Left colon (tissue), 2 donors: ENCODE data around the gene GNPAT. TPM values are rescaled to one million over a fixed set of nuclear protein-coding genes. Genes with fewer than 3 reads are reported as not detected.
"Not testable (repeated sequence)": the region's sequence is repeated elsewhere in the genome, so short reads cannot be mapped to it uniquely, and the experiment has no call there.

Experiments used
- ATAC-seq: fragments of 200-7000 bp; cut with Tn5 transposase; one replicate; pipeline ENCODE4 v1.9.1; 2020; ENCODE audit warnings: mild to moderate bottlenecking, moderate library complexity
- DNase-seq, 2 donors: peaks; one replicate each; pipeline ENCODE4 v3.0.0-alpha.2; 2020
- intact Hi-C, 2 donors: fragments of 100-400 bp; cut with DNase I in 1 of 2; cut with micrococcal nuclease in 1 of 2; formaldehyde crosslinking; loops; one replicate each; pipeline versions ENCODE4 v1.11.2 to v1.14.0; 2022; cut with DNase I, micrococcal nuclease
- total RNA-seq, 2 donors: library from RNA; stranded (reverse); fragmentation: NEBNext Ultra II Directional; extraction: Animal tissue kit (Norgen Biotek cat#: 25700); gene quantifications; one replicate each; pipeline ENCODE4 v1.2.1, GENCODE V29; 2021
- donor health status: DM: no; HTN: no; CAD: no.
- donor health status: DM: yes; HTN: yes; CAD: no.

GNPAT gene
- total RNA-seq, 2 donors from 2014 or later: 30.4 to 30.6 TPM

DNA sequence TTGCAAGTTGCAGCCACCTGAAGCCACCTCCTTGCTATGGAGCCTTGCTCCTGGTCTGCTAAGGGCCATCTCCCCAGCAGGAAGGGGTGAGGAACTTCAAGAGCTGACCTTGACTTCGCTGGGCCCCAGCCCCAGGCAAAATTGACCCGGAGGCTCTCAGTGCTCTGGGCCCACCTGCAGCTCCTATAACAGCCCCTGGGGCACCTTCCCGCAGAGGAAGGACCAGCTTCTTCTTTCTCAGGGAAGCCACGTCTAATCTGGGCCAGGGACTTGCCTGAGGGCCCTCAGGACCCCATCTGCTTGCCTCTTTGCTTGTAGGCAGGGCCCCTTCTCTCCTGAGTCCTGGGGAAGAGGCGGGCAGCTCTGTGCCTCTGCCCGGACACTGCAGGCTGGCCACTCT is 30.9 kb upstream of the GNPAT start:
- intact Hi-C loops: loop anchor here in 1 of 2 donors (10.0 kb wide), 1 partner anchor 295 kb away; no protein-coding TSS in a partner anchor
- DNase-seq (no peak), ATAC-seq (no peak)

DNA sequence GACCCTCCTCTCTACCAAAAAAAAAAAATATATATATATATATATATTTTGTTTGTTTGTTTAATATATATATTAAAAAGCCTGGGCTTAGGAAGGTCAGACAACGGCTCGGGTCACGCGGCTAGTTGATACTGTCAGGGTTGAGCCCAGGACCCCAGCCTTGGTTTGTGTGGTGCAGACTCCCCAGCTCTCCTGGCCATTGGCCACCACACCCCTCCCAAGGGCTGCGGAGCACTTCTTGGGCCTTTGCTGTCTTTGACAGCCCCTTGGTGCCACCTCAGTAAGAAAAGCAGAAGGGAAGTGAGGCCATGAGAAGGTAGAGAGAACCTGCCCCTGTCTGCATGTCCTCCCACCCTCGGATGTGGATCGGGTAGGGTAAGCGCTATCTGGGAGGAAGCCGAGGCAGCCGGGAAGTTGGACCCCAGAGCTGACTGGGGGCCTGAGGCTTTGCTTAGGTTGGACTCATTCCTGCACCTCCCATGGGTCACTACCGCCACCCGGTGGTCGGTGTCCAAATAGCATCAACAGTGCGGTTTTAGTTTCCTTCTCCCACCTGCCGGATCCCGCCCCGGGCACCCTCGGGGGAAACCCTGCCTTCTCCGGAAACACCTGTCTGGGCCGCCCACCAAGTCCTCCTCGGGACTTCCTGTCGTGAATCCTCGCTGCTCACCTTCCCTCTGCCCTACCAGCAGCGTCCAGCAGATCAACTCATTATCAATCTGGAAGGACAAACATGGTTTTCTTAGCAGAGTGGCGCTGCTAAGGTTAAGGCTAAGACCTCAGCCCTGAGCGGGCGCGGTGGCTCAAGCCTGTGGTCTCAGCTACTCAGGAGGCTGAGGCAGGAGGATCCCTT is 29.8 kb upstream of the GNPAT start:
- DNase-seq: peak; percentile 84 to 91
- intact Hi-C loops: loop anchor here in 1 of 2 donors (10.0 kb wide), 1 partner anchor 296 kb away; no protein-coding TSS in a partner anchor
- ATAC-seq: peak; percentile 86

DNA sequence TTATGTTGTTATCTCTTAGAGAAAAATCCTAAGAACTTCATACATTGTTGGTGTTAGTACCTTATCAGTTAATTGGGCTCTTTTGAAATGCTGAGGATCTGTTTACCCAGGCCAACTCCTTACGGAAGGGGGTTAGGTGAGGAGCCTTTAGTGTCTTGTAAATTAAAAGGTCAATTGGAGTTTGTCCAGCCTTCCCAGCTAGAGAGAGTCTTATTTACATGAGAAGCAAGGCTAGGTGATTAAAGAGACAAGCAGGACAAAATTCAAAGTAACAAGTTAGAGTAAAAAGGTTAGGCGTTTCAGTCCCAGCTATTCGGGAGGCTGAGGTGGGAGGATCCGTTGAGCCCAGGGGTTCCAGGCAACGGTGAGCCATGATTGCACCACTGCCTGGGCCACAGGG is 28.7 kb upstream of the GNPAT start:
- intact Hi-C loops: loop anchor here in 1 of 2 donors (10.0 kb wide), 1 partner anchor 298 kb away; no protein-coding TSS in a partner anchor
- peak; percentile 53 for ATAC-seq

DNA sequence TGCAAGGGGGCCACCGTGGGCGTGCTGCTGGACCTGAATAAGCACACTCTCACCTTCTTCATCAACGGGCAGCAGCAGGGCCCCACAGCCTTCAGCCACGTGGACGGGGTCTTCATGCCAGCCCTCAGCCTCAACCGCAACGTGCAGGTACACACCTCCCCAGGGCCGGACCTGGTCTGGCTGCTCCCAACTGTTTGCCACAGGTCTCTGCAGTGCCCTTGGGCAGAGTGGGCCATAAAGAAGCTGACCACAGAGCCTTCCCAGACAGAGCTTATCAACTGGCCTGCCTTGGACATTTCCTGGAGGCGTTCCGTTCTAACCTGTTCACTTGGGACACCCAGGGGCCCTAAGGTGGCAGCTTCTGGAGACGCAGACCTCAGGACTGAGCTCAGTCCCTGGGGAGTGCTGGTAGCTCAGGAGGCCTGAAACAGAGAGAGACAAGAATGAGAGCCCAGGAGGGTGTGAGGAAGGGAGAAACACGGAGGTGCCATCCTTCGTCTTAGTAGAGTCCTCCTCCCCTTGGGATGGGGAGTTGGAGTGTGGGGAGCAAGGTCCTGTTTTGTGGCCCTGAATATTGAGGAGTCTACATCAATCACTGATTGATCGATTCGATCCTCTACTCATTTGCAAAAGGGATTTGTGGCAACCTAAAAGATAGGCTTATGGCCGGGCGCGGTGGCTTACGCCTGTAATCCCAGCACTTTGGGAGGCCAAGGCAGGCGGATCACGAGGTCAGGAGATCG is 27.0 kb upstream of the GNPAT start:
- intact Hi-C loops: loop anchor here in 1 of 2 donors (10.0 kb wide), 1 partner anchor 299 kb away; no protein-coding TSS in a partner anchor
- ATAC-seq: no peak
- no peak for DNase-seq

More for the DNA sequence above, 28.7 kb upstream of the GNPAT start:
- DNase-seq: not testable (repeated sequence)

DNA sequence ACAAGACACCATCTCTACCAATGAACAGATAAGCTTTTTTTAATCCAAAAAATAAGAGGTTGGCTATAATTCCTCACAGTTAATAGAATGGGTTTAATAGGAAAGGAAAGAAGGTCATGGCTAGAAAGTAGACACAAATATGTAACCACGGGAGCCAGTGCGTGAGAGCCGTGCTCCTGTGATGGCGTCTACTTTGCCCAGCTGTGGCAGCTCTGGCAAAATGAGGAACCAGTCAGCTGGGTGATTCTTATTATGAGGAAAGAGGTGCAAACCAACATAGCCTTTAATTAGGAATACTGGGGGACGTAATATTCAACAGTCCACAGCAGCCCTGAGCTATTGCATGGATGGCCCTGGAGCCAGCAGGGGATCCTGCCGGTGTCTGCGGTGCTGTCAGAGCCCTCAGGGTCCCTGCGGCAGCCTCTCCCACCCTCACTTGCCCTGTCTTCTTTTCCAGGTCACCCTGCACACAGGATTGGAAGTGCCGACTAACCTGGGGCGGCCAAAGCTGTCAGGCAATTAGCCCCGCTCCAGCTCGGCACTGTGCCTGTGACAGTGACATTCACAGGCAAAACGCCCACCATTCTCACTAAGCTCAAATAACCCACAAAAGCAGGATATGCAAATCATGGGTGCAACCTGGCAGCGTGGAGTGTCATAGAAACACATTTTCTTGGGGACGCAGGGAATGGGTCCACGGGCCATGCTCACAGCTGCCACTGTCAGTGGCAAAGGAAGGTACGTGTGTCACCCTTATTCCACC is 25.9 kb upstream of the GNPAT start:
- ATAC-seq (no peak), DNase-seq (no peak)
- intact Hi-C loops: loop anchor here in 1 of 2 donors (10.0 kb wide), 1 partner anchor 300 kb away; no protein-coding TSS in a partner anchor

DNA sequence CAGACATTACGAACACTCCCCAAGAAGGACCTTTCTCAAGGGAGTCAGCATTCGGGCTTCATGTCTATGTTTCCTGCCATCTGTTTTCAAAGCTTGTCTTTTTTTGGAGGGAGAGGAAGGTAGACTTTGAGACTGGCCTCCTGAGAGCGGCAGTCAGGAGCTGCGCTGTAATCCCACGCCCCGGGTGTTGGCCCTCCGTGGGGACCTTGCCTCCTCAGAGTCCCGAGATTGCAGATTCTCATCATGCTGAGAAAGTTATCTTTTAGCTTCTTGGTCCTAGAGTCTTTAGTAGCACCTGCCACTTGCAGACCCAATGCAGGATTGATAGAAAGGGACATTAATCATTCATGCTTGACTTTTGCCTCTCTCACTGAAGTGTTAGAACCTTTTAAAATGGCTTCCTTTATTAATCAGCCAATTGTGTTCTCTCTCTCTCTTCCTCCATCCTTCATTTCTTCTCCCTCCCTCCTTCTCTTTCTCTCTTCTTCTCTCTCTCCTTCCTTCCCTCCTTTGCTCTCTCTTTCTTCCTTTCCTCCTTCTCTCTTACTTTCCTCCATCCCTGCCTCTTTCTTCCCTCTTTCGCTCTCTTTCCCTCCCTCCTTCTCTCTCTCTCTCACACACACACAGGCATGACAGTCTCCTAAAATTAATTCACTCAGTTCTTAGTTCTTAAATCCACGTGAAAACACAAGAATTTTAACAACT is 25.2 kb upstream of the GNPAT start:
- ATAC-seq (no peak), DNase-seq (no peak)
- intact Hi-C loops: loop anchor here in 1 of 2 donors (10.0 kb wide), 1 partner anchor 301 kb away; no protein-coding TSS in a partner anchor

DNA sequence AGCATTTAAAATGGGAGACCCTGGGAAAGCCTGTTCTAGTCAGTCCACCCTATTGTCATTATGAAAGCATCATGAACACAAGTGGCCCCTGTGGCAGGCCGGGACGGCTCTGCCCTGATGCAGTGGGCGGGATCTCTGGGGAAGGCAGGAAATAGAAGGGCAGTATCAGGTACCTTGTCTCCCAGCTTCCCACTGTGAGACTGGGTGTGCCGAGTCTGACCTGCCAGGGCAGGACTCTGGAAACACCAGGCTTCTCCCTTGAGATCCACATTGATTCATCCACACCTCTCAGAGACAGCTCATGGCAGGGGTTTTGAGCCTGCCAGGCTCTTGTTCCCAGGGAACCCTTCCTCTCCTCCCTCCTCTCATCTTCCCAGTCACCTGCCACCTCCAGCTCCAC is 24.5 kb upstream of the GNPAT start:
- intact Hi-C loops: loop anchor here in 1 of 2 donors (10.0 kb wide), 1 partner anchor 302 kb away; no protein-coding TSS in a partner anchor
- ATAC-seq: peak; percentile 90

DNA sequence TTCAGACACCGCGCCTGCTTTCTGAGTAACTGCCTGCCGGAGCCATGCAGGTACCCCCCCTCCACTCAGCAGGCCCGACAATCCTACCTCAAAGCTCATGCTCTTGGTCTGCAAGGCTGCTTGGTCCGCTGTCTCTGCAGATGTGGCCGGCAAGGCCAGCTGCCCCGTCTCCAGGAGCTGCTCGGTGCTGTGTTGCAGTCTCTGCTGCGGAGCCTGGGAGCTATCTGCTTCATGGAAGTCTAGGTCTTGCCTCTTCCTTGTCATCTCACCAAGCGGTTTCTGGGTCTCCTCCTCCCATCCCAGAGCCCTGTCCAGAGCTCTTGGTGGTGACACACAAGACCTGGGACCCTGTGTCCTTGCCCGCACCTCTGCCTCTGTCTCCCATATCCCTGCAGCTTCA is 24.0 kb upstream of the GNPAT start:
- DNase-seq (no peak), ATAC-seq (no peak)
- intact Hi-C loops: loop anchor here in 1 of 2 donors (10.0 kb wide), 1 partner anchor 302 kb away; no protein-coding TSS in a partner anchor

More for the DNA sequence above, 24.5 kb upstream of the GNPAT start:
- peak; percentile 65 to 66 for DNase-seq

DNA sequence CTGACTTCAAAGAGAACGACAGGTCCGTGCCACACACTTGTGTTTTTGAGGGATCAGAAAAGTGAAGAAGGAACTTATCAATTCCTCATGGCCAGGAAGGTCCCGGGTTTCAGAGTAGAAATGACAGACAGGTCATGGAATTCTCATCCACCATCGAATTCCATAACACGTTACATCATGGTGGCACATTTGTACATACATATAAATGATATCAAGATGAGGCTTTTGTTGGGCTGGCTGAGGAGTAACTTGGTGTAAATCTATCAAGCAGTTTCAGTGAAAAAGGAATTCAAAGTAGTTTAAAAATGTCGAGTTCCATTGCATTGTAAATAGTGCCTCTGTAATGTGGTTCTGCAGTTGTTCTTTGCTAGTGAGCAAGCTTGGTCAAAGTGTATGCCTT is 22.9 kb upstream of the GNPAT start:
- no peak for ATAC-seq
- intact Hi-C loops: loop anchor here in 1 of 2 donors (10.0 kb wide), 1 partner anchor 303 kb away; no protein-coding TSS in a partner anchor
- no peak for DNase-seq

DNA sequence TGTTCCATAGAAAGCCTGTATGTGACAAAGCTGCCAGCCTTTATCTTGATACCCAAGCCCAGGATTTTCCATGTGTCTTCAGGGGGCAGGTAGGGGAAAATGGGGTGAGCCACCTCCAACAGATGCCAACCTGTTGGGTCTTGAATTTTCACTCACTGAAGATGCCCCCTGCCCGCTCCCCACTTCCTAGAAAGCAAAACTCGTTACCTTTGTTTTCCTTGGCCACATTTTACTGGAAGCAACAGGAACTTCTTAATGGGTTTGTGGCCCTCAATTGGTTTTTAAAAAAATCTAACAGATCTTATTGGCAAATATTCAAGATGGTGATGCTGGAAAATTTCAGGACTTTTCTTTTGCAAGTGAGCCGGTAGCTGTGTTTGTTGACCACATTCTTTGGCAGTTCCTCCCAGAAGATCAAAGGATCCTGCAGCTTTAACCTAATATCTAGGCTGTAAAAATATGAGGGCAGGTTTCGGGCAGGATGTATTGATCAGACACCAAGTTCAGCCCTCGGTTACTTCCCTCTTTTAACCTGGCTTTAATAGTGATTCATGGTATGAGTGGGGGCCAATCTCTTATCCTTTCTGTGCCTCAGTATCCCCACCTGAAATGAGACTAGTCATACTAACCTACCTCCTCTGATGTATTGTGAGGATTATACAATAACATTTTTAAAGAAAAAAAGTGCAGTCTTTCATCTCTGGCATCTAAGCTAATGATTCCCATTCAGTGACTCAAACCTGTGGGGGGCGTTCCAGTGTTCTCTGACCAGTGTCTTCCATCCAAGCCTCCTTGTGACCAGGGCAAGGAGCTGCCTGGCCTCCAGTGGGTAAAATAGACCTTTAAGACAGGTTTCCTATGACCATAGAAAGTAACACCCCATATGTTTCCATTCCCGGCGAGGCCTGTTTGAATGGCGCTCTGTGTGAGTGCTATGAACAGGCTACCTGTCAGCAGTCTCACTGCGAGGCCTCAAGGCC is 21.3 kb upstream of the GNPAT start:
- DNase-seq: no peak
- intact Hi-C loops: loop anchor here in 1 of 2 donors (10.0 kb wide), 1 partner anchor 305 kb away; no protein-coding TSS in a partner anchor
- no peak for ATAC-seq

DNA sequence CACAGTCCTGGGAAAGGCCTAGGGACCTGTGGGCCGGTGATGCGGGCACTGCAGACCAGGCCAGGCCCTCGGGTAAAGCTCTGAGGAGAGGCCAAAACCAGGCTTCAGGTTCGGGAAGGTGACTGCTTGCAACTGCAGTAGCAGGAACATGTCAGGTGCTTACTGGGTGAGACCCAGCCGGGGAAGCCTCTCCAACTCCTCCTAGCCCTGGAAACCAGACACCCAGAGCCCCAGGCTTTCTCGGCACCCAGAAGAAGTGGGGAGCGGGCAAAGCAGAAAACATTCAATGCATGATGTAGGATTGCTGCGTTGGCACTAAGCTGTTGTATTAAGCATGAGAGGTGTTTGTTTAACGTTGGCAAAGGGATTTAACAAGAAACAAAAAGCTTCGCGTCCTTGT is 20.2 kb upstream of the GNPAT start:
- no peak for DNase-seq
- intact Hi-C loops: no loop called here
- no peak for ATAC-seq

DNA sequence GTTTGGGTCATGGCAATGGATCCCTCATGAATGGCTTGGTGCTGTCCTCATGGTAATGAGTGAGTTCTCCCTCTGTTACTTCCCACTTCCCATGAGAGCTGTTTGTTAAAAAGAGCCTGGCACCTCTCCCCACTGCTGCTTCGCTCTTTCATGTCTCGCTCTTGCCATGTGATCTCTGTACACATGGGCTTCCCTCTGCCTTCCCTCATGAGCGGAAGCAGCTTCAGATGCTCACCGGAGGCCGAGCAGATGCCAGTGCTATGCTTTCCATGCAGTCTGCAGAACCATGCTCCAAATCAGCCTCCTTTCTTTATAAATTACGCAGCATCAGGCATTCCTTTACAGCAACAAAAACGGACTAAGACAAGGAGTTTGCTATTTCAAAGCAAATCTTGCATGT is 14.9 kb upstream of the GNPAT start:
- intact Hi-C loops: no loop called here
- ATAC-seq: no peak
- no peak for DNase-seq

DNA sequence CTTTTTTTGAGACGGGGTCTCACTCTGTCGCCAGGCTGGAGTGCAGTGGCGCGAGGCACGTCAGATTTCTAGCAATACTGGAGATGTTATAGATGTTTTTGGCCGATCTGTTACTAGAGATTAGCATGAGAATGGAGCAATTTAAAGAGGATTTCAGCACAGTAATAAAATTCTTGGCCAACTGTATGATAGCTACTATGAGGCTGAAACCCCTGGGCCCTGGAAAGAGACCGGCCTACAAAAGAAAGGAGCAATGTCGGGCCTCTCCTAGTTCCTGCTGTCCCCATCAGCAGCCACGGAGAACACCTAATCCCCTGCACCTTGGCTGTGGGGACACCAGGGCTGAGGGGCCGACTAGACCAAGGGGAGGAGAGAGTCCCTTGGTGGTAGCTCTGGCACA is 9.5 kb upstream of the GNPAT start:
- no peak for ATAC-seq
- intact Hi-C loops: no loop called here
- DNase-seq: no peak

DNA sequence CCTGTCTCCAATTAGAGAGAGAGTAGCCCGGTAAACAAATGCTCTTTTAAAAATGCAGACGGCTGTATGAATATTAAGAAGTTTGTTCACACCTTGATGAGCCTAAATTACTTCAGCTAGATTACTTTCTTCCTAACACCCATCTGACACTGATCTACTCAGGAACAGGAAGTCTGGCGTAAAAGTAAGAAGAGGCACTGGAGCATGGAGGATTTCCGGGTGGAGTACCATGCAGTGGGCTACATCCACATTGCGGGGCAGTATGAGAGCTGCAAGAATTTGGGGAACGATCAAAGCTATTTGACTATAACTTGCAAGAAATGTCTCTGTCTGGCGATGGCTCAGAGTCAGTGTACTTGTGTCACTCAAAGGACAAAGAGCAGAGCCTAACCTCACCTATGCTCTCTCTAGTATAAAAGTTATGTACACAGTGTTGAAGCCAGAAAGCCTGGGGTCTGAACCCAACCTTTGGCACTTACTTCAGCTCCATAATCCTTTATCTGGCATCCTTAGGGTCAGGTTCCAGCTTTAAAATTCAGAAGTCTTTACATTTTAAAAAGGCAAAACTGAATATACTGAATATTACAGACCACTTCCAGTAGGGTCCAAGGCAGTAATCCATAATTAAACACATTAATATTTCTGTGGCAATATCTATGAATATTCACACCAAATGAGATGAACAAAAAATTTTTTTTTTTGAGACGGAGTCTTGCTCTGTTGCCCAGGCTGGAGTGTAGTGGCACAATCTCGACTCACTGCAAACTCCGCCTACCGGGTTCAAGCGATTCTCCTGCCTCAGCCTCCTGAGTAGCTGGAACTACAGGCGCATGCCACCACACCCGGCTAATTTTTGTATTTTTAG is 7.9 kb upstream of the GNPAT start:
- intact Hi-C loops: no loop called here
- DNase-seq (no peak), ATAC-seq (peak; percentile 69)

DNA sequence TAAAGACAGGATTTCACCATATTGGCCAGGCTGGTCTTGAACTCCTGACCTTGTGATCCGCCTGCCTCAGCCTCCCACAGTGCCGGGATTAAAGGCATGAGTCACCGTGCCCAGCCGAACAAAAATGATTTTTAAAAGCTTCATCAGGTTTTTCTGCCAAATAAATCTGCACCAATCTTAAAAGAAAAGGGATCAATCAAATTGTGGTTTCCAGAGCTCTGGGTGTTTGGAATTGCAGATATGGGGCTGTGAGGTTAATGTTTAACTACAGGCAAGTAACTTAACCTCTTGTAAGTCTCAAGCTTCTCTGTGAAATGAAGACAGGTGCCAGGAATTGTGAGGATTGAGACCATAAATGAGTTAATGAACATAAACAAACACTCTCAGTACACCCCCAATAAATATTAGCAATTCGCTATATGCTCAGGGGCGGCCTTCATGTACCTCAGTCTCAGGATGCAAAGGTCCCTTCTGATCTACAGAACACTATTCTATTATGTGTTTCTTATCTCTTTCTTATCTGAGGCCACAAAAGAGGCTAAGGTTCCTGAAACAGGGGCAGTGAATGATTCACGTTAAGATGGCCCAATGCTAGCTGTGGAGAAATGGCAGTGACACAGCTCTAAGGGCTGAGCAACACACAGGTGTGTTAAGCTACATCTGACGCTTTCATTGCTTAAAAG is 7.1 kb upstream of the GNPAT start:
- intact Hi-C loops: no loop called here
- ATAC-seq: peak; percentile 81
- no peak for DNase-seq
